Measurements from ENCODE around the gene C10orf88.

The C10orf88 gene

DNA sequence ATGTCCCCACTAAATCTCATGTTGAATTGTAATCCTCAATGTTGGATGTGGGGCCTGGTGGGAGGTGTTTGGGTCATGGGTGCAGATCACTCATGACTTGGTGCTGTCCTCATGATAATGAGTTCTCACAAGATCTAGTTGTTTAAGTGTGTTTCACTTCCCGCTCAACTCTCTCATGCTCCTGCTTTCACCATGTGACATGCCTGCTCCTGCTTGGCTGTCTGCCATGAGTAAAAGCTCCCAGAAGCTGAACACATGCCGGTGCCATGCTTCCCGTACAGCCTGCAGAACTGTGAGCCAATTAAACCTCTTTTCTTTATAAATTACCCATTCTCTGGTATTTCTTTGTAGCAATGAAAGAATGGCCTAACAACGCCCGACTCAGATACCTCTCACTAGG lies 20.0 kb upstream of the C10orf88 start:
- Histone ChIP-seq H3K9me3 (ENCODE audit: control insufficient read depth, insufficient read depth, low read length) (no peaks in the 10 kb centered on the region), H3K79me2 (ENCODE audit: control insufficient read depth, low read length) (no peaks in the 10 kb centered on the region), H3K4me2 (ENCODE audit: low read length) (no peak overlapping the region), H3K4me3 (ENCODE audit: low read length) (no peak overlapping the region), H3K36me3 (ENCODE audit: control insufficient read depth, low read length) (no peaks in the 10 kb centered on the region), H3K9me2 (replicated peaks; ENCODE audit: control insufficient read depth, low read length) (no peaks in the 10 kb centered on the region), H4K20me1 (ENCODE audit: control insufficient read depth, insufficient read depth, low read depth, low read length) (no peaks in the 10 kb centered on the region), H3F3A (ENCODE audit: control insufficient read depth, insufficient read depth) (no peaks in the 10 kb centered on the region), H3K4me1 (ENCODE audit: control insufficient read depth, low read length) (peaks cover 9% of the 10 kb centered on the region), H3K27me3 (ENCODE audit: control insufficient read depth, low read length) (no peaks in the 10 kb centered on the region), H3K27ac (ENCODE audit: low read depth, low read length) (no peak overlapping the region)
- no peak for TF ChIP-seq EZH2phosphoT487 (IDR thresholded peaks at IDR 0.05; ENCODE audit: borderline replicate concordance, low read length)
- TF ChIP-seq, protein P1, sequence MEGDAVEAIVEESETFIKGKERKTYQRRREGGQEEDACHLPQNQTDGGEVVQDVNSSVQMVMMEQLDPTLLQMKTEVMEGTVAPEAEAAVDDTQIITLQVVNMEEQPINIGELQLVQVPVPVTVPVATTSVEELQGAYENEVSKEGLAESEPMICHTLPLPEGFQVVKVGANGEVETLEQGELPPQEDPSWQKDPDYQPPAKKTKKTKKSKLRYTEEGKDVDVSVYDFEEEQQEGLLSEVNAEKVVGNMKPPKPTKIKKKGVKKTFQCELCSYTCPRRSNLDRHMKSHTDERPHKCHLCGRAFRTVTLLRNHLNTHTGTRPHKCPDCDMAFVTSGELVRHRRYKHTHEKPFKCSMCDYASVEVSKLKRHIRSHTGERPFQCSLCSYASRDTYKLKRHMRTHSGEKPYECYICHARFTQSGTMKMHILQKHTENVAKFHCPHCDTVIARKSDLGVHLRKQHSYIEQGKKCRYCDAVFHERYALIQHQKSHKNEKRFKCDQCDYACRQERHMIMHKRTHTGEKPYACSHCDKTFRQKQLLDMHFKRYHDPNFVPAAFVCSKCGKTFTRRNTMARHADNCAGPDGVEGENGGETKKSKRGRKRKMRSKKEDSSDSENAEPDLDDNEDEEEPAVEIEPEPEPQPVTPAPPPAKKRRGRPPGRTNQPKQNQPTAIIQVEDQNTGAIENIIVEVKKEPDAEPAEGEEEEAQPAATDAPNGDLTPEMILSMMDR (IDR thresholded peaks at IDR 0.05; ENCODE audit: low read depth, low read length, poor library complexity, severe bottlenecking): no peak

DNA sequence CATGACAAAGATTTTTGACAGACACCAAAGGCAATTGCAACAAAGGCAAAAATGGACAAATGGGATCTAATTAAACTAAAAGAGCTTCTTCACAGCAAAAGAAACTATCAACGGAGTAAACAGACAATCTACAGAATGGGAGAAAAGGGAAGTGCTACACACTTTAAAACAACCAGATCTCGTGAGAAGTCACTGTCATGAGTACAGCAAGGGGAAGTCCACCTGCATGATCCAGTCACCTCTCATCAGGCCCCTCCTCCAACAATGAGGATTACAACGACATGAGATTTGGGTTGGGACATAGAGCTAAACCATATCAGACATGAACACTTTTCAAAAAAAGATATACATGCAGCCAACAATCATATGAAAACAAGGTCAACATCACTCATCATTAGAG lies 14.7 kb upstream of the C10orf88 start:
- Histone ChIP-seq H4K20me1 (ENCODE audit: control insufficient read depth, insufficient read depth, low read depth, low read length) (no peaks in the 10 kb centered on the region), H3K4me1 (ENCODE audit: control insufficient read depth, low read length) (no peaks in the 10 kb centered on the region), H3K4me3 (ENCODE audit: low read length) (no peak overlapping the region), H3K4me2 (ENCODE audit: low read length) (no peak overlapping the region), H3K79me2 (ENCODE audit: control insufficient read depth, low read length) (no peaks in the 10 kb centered on the region), H3K9me2 (replicated peaks; ENCODE audit: control insufficient read depth, low read length) (no peaks in the 10 kb centered on the region), H3F3A (ENCODE audit: control insufficient read depth, insufficient read depth) (no peaks in the 10 kb centered on the region), H3K36me3 (ENCODE audit: control insufficient read depth, low read length) (no peaks in the 10 kb centered on the region), H3K9me3 (ENCODE audit: control insufficient read depth, insufficient read depth, low read length) (no peaks in the 10 kb centered on the region), H3K27me3 (ENCODE audit: control insufficient read depth, low read length) (no peaks in the 10 kb centered on the region), H3K27ac (ENCODE audit: low read depth, low read length) (no peak overlapping the region)
- TF ChIP-seq, protein P1 (IDR thresholded peaks at IDR 0.05; ENCODE audit: low read depth, low read length, poor library complexity, severe bottlenecking): no peak
- no peak for TF ChIP-seq EZH2phosphoT487 (IDR thresholded peaks at IDR 0.05; ENCODE audit: borderline replicate concordance, low read length)

DNA sequence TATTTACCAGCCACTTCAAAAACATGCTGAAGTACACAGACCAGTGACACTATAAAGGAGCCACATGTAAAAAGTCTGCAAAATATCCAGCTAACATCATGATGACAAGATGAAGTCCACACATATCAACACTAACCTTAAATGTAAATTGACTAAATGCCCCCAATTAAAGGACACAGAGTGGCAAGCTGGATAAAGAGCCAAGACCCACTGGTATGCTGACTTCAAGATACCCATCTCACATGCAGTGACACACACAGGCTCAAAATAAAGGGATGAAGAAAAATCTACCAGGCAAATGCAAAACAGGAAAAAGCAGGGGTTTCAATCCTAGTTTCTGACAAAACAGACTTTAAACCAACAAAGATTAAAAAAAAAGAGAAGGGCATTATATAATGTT lies 12.9 kb upstream of the C10orf88 start:
- H3F3A ChIP-seq (ENCODE audit: control insufficient read depth, insufficient read depth): no peaks in the 10 kb centered on the region
- H3K27ac ChIP-seq (ENCODE audit: low read depth, low read length): no peak overlapping the region
- no peaks in the 10 kb centered on the region for H3K36me3 ChIP-seq (ENCODE audit: control insufficient read depth, low read length)
- no peaks in the 10 kb centered on the region for H3K27me3 ChIP-seq (ENCODE audit: control insufficient read depth, low read length)
- no peaks in the 10 kb centered on the region for H3K9me2 ChIP-seq (replicated peaks; ENCODE audit: control insufficient read depth, low read length)
- H3K4me2 ChIP-seq (ENCODE audit: low read length): no peak overlapping the region
- H4K20me1 ChIP-seq (ENCODE audit: control insufficient read depth, insufficient read depth, low read depth, low read length): no peaks in the 10 kb centered on the region
- H3K4me3 ChIP-seq (ENCODE audit: low read length): no peak overlapping the region
- H3K4me1 ChIP-seq (ENCODE audit: control insufficient read depth, low read length): no peaks in the 10 kb centered on the region
- H3K9me3 ChIP-seq (ENCODE audit: control insufficient read depth, insufficient read depth, low read length): no peaks in the 10 kb centered on the region
- TF ChIP-seq EZH2phosphoT487 (IDR thresholded peaks at IDR 0.05; ENCODE audit: borderline replicate concordance, low read length): no peak
- TF ChIP-seq, protein P1 (IDR thresholded peaks at IDR 0.05; ENCODE audit: low read depth, low read length, poor library complexity, severe bottlenecking): no peak
- H3K79me2 ChIP-seq (ENCODE audit: control insufficient read depth, low read length): no peaks in the 10 kb centered on the region

DNA sequence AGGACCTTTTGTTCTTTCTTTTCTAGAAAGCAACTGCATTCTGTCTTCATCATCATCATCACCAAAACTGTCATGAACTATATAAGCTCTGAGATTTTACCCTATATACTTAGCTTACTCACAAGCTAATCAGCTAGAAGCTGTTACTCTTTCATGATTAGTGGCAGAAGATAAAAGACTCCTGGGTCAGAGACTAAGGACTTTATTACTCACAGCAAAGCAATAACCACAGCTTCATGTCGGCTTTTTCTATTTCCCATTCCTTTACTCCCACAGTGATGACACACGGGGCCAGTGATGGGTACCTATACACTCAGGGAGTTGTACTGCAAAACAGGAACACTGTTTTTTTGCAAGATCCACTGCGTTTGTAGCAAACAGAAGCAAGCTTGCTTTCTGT lies 8.4 kb upstream of the C10orf88 start:
- Histone ChIP-seq H3F3A (ENCODE audit: control insufficient read depth, insufficient read depth) (no peaks in the 10 kb centered on the region), H3K27me3 (ENCODE audit: control insufficient read depth, low read length) (no peaks in the 10 kb centered on the region)
- TF ChIP-seq, protein P1 (IDR thresholded peaks at IDR 0.05; ENCODE audit: low read depth, low read length, poor library complexity, severe bottlenecking): no peak
- no peak for TF ChIP-seq EZH2phosphoT487 (IDR thresholded peaks at IDR 0.05; ENCODE audit: borderline replicate concordance, low read length)

More for the DNA sequence above, 8.4 kb upstream of the C10orf88 start:
- no peak overlapping the region for H3K27ac ChIP-seq (ENCODE audit: low read depth, low read length)
- no peaks in the 10 kb centered on the region for H3K9me2 ChIP-seq (replicated peaks; ENCODE audit: control insufficient read depth, low read length)
- H3K36me3 ChIP-seq (ENCODE audit: control insufficient read depth, low read length): no peaks in the 10 kb centered on the region
- H3K9me3 ChIP-seq (ENCODE audit: control insufficient read depth, insufficient read depth, low read length): no peaks in the 10 kb centered on the region
- H3K4me2 ChIP-seq (ENCODE audit: low read length): no peak overlapping the region
- no peak overlapping the region for H3K4me3 ChIP-seq (ENCODE audit: low read length)
- H3K4me1 ChIP-seq (ENCODE audit: control insufficient read depth, low read length): no peaks in the 10 kb centered on the region
- H3K79me2 ChIP-seq (ENCODE audit: control insufficient read depth, low read length): no peaks in the 10 kb centered on the region
- no peaks in the 10 kb centered on the region for H4K20me1 ChIP-seq (ENCODE audit: control insufficient read depth, insufficient read depth, low read depth, low read length)

Measured in DOHH2 (cell line).